GM19395 (cell line): ENCODE data around the gene ING1.
"Not testable (repeated sequence)": the region's sequence is repeated elsewhere in the genome, so short reads cannot be mapped to it uniquely, and the experiment has no call there.

Experiments used
- ATAC-seq: cut with Tn5 transposase; IDR thresholded peaks from one replicate; pipeline ENCODE4 v1.9.1; 2021; ENCODE audit warnings: mild to moderate bottlenecking, moderate library complexity; ENCODE audit not compliant: unreplicated experiment

The ING1 gene, protein sequence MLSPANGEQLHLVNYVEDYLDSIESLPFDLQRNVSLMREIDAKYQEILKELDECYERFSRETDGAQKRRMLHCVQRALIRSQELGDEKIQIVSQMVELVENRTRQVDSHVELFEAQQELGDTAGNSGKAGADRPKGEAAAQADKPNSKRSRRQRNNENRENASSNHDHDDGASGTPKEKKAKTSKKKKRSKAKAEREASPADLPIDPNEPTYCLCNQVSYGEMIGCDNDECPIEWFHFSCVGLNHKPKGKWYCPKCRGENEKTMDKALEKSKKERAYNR

DNA sequence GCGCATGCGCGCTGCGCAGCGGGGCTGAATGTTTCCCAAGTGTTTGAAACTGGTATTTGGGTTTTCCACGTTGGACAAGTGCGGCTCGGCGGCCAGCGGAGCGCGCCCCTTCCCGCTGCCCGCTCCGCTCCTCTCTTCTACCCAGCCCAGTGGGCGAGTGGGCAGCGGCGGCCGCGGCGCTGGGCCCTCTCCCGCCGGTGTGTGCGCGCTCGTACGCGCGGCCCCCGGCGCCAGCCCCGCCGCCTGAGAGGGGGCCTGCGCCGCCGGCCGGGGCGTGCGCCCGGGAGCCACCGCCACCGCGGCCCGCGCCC lies at the start of gene ING1:
TSS of gene ING1 (plus strand) at position 59 of the 311 bp plus-strand sequence. CDS start 450 bp downstream, outside the sequence.
- no peak for ATAC-seq

DNA sequence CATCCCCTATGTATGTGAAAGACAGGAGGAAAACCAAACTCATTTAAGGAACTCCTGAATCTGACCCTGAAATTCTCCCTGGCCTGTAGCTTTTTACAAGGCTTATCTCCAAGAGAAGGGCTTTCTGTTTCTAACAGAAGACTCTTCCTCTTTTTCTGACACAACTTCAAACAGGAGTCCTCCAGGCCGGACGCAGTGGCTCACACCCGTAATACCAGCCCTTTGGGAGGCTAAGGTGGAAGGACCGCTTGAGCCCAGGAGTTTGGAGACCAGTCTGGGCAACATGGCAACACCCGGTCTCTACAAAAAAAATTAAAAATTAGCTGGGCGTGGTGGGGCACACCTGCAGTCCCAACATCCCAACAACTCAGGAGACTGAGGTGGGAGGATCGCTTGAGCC lies 49.5 kb upstream of the ING1 start:
- no peak for ATAC-seq

DNA sequence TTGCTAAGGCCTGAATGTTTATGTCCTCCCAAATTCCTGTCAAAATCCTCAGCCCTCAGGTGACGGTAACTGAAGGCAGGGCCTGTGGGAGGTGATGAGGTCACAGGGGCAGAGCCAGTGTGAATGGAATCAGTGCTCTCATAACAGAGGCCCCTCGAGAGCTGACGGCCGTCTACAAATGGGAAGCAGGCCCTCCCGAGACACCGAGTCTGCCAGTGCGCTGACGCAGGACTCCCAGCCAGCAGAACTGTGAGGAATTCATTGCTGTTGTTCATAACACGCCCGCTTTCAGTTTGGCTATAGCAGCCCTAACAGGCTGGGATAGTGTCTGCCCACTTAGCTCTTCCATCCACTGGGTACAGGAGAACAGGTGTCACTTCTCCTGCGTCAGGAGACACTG lies 48.8 kb upstream of the ING1 start:
- ATAC-seq, result no peak

DNA sequence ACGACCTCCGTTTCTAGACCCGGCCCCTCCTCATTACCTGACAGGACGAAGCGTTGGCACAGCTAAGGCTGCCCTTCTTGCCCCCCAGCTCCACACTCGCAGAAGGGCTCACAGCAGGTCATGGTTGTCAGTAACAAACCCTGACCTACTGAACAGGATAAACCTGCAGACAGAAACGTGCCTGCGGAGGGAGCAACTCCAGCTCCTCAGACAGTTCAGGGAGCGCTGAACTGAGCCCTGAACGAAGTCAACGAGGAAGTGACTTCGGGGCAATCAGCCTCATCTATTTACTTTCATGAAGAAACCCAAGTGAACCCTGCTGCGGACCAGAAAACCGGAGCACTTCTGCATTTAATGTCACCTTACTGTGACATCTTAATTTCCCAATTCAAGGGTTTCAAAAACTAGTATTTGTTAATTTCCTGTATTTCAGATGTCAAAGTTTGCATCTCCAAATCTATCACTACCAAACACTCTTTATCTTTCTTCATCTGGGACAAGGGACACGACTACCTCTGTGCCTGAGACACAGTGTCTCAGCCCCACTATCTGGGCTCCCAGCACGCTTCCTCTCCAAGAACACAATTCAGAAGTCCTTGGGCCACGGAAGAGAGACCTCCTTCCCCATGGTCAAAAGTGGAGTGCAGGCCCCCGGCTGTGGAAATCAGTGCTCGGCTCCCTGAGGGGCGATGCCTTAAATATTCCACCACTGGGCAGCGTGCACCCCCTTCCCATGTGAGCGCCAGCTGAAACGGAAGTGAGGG lies 47.8 kb upstream of the ING1 start:
- ATAC-seq, result no peak

DNA sequence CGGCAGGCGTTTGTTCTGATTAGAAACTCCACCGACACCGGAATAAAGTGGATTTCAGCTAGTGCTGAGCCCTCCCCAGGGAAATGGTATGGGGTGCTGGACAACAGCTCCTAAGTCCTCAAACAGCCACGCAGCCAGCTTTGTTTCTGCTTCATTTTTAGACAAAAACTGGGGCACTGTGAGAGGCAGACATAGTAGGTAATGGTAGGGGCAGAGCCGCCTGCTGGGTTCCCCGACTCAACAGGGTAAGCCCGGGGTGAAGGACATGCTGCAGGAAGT lies 47.3 kb upstream of the ING1 start:
- no peak for ATAC-seq

DNA sequence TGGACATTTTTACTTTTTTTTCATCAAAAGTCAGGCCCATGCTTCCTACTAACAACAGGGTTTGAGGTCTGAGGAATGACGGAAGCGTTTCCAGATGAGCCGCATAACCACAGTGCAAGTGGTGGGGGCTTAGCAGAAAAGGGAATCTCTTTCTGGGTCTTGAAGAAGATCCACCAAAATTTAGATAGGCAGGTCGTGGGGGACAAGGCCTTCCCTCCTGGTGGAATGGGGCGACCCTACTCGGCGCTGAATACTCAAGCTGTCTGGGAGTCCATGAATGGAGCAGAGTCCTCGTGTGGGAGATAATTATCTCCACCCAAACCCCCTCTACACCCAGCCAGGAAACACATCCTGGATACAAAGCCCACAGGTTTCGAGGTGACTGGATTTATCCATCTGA lies 44.5 kb upstream of the ING1 start:
- no peak for ATAC-seq

DNA sequence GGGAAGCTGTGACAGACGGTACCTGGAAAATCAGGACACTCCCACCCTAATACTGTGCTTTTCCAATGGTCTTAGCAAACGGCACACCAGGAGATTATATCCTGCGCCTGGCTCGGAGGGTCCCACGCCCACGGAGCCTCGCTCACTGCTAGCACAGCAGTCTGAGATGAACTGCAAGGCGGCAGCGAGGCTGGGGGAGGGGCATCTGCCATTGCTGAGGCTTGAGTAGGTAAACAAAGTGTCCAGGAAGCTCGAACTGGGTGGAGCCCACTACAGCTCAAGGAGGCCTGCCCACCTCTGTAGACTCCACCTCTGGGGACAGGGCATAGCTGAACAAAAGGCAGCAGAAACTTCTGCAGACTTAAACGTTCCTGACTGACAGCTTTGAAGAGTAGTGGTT lies 43.7 kb upstream of the ING1 start:
- not testable (repeated sequence) for ATAC-seq

DNA sequence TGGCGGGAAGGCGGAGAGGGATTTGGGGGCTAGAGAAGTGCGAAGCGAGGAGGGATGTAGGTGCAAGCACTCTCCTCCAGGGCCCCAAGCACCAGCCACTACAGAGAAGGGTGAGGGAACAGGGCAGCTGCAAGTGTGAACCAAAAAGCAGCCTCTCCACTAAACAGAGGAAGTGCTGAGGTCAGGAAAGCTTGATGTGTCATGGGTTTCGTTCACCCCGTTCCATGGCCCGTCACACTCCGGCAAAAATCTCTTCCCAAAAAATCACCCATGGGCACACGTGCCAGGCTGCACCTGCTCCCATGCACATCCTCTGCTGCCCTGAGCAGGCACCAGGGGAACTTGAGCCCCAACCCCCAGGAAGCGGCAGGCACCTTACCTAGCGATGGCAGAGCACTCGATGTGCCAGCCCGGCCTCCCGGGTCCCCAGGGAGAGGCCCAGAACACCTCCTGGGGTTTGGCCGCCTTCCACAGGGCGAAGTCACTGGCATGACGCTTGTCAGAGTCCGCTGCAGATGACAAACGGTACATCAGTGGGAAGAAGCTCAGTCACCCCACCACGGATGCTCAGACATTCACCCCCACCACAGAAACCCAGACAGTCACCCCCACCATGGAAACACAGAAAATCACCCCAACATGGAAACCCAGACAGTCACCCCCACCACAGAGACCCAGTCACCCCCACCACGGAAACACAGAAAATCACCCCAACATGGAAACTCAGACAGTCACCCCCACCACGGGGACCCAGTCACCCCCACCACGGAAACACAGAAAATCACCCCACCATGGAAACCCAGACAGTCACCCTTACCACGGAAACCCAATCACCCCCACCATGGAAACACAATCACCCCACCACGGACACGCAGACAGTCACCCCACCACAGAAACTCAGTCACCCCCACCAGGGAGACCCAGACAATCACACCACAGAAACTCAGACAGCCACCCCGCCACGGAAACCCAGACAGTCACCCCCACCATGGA lies 36.6 kb upstream of the ING1 start:
- peak; percentile 75 for ATAC-seq

DNA sequence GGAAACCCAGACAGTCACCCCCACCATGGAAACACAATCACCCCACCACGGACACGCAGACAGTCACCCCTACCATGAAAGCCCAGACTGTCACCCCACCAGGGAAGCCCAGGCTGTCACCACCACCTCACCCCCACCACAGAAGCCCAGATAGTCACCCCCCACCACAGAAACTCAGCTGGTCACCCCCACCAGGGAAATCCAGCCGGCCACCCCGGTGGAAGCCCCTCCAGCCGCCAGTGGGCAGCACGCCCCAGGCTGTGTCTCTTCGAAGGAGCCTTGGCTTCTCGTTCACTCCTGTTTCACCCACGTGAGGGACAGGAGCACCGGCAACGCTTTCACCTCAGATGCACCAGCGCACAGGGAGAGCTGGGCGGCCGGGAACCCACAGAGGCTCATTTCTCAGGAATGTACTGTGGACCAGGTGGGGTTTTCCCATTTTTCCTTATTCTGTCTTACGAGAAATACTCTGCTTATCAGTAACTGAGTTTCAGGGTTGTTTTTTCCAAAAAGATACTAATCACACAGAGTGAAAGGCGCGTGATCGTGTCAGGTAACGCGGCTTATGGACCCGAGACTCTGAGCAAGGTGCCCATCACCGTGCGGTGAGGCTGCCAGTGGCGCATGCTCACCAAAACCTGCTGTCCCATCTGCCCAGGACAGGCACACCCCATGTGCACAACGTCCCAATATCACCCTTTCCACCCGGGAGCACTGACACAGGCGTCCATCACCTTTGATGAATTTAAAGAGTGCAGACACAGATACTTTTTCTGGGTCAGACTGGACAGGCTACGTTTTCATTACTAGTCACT lies 35.6 kb upstream of the ING1 start:
- no peak for ATAC-seq

DNA sequence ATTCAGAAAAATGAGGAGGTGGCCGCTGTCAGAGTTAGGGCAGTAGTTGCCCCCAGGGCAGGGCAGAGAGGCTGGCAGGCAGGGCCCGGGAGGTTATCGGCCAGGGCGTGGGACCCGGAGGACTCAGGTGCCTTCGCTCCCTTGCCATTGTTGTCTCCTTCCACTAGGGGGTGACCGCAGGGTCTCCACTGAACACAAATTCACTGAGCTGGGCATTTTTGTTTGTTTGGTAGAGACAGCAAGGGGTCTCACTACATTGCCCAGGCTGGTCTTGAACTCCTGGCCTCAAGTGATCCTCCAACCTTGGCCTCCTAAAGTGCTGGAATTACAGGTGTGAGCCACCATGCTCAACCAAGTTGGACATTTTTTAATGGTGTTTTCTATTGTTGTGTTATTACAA lies 32.6 kb upstream of the ING1 start:
- no peak for ATAC-seq

DNA sequence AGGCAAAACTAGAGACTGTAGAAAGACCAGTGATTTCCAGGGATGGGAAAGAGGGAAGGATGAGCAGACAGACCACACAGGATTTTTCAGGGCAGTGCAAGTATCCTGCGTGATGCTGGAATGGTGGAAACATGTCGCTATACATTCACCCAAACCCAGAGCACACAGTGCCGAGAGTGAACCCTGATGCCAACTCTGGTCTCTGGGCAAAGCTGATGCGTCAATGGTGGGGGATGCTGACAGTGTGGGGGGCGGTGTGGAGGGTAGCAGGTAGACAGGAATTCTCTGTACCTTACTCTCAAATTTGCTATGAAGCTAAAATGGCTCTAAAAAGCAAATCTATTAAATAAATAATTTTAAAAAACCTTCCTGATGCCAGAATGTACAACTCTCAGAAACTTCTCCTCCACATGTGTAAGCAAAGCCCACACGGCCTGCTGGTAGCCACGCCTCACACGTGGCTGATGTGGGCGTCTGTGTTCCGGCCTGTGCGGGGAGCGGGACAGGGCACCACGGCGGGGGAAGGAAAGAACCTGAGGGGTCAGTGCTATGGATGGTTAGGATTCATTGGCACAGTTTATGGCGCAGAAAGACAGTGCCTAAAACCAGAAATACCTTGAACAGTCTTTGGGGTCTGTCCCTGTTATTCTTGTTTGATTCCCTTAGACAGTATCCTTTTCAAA lies 31.5 kb upstream of the ING1 start:
- ATAC-seq, result no peak

DNA sequence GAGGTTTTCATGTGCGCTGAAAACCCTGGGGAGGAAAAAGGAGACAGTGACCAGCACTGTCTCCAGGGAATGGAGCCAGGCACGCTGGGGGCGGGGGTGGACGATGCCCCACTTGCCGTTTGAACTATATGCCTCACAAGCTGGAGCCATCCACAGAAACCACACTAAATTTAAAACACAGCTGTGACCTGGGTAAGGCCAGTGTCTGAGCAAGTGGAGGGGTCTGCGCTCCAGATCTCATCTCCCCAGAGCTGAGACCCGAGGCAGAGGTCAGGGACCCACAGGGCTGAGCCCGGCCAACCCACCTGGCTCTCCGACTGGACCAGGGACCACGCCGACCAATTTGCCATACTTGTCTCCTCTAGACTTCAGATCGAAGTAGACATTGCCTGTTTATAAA lies 30.8 kb upstream of the ING1 start:
- ATAC-seq, result no peak

DNA sequence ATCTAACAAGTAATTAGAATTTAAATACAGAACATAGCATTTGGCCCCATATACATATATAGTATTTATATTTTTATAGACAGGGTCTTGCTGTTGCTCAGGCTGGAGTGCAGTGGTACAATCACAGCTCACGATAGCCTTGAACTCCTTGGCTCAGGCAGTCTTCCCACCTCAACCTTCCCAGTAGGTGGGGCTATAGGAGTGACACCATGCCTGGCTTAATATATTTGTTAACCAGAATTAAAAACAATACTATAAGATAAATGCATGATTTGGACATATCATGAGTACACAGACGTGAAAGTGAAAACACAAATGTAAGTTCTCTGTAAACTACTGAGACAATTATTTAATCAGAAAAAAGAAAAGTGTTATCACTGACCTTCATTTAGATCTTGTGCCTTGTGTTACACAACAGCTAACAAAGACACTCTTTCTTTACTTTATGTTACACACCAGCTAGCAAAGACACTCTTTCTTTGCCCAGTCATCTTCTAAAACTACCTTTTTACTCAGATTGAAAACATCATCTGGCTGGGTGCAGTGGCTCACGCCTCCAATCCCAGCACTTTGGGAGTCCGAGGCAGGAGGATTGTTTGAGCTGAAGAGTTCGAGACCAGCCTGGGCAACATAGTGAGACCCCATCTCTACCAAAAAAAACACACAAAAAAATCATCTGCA lies 30.2 kb upstream of the ING1 start:
- peak; percentile 52 for ATAC-seq

DNA sequence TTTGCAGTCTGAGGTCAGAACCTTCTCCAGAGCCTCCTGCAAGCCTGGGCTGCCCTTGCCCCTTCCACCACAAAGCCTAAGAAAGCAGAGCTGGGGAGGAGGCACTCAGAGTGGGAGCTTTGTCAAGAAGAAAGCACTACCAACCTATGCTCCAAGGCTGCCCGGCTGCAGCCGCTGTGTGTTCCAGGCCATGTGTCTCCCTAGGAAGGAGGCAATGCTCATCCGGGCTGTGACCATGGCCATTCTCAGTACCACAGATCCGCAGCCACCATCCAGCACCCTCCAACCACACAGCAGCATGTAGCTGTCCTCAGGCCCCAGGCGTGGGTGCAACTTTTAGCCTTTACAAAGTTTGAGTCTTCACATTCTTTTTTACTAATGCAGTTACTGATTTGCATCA lies 29.6 kb upstream of the ING1 start:
- ATAC-seq, result no peak

DNA sequence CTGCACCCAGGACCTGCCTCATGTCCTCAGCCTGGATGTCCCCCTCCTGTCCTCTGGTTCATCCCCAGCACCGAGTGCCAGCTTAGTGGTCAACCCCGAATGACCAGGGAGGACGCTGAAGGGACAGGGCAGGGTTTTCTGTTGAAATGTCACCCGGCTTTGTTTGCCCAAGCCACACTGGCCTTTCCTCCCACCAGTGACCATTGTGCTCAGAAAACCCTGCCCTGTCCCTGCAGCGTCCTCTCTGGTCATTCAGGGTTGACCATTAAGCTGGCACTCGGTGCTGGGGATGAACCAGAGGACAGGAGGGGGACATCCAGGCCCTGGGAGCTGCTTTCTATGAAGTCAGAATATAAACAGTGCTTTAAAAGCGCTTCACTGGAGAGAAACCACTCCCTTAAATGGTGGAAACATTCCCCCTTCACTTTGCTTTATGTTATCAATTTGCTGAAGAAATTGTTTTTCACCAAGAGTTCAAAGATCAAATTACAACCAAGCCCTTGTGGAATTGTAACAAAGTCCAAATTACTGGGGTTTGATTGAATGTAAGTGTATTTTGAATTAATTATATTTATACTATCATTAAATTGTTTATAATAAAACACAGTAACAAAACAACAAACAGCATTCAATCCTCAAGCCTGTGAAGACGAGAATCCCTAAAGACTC lies 29.0 kb upstream of the ING1 start:
- ATAC-seq, result no peak

DNA sequence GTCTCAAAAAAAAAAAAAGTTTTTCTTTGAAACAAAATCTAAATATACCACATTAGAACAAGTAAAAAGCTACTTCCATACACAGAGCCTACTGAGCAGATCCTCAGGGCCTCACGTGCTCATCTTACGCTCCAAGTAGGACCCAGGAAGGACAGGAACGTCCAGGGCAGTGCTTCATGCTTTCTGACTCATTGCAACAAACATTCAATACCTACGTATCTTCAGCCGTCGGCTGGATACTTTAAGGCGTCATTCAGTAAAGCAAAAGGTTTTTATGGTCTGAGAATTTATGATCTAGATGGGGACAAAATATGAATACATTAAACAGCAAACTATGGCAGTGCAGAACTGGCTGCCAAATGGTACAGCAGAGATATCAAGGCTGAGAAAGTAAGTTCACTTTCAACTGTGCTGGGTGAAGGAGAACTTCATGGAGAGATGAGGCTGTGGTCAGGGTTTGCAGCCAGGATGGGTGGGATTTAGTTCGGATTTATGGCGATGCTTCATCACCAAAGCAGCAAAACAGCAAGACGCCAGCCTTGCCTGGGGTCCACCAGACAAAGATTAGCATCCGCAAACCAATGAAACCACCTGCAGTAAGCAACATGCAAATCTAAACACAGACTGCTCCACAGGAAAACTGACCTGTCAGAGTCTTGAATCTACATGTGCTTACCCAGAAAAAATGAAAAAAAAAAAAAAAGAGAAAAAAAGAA lies 28.0 kb upstream of the ING1 start:
- ATAC-seq, result no peak

DNA sequence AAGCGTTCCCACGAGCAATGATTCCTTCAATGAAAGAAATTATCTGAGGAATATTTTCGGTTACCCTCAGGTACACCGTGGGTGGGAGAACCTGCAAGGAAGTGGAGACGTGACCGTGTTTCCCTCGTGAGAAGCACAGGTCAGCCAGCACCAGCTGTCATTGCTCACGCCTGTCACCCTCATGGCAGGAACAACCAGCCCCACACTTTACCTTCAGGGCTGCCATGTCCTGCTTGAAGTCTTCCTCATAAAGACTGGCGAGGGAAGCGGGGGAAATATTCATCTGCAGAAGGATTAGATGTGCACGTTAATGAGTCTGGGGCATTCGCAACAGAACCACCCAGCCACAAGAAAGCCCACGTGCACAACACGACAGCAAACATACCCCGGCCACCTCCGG lies 25.8 kb upstream of the ING1 start:
- no peak for ATAC-seq

DNA sequence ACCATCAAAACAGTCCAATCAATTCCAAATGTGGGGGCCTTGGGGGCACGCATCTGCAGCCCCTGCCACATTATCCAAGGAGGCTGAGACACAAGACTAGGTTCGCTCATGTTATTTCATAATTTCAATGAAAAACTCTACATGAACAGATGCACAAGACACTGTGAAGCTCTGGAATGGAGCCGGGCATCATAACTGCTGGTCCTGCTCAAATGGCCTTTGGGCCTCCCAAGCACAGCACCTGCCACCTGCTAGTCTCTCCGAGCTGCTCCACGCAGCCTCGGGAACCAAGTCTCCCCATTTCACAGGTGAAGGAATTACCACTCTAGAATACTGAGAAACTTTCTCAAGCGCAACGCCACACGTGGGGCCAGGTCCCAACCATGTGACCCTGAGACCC lies 24.5 kb upstream of the ING1 start:
- no peak for ATAC-seq

DNA sequence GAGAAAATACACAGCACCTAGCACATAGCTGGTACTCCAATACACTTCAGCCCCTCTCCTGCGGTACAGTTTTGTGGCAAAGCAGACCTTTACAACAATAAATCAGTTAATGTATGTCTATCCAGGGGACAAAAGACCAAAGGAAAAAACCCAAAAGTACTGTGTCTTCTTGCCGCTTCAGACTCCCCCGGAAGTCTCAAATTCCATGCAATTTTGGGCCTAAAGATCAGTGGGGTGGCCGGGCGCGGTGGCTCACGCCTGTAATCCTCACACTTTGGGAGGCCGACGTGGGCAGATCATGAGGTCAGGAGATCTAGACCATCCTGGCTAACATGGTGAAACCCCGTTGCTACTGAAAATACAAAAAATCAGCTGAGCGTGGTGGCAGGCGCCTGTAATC lies 23.8 kb upstream of the ING1 start:
- ATAC-seq, result no peak
